Activated CD8-positive, alpha-beta memory T cell treated with anti-CD3 and anti-CD28 coated beads for 24 hours (primary cell): ENCODE data around the gene GRIK2.
"Not testable (repeated sequence)": the region's sequence is repeated elsewhere in the genome, so short reads cannot be mapped to it uniquely, and the experiment has no call there.

Experiments
- DNase-seq: peaks from one replicate; pipeline ENCODE4 v3.0.0-alpha.2; 2020

GRIK2 gene

DNA sequence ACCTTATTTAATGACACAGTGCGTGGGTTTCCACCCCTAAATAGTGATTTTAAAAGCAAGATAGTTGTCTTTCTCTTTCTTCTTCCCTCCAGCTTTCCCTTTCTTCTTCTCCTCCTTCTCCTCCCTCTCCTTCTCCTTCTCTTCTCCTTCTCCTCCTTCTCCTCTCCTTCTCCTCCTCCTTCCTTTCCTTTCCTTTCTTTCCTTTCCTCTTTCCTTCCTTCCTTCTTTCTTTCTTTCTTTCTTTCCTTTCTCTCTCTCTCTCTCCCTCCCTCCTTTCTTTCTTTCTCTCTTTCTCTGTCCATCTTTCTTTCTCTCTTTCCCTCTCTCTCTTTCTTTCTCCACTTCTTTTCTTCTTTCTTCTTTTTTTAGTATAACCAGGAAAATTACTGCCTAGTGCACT lies 670.6 kb downstream of the GRIK2 start:
- DNase-seq: no peak

DNA sequence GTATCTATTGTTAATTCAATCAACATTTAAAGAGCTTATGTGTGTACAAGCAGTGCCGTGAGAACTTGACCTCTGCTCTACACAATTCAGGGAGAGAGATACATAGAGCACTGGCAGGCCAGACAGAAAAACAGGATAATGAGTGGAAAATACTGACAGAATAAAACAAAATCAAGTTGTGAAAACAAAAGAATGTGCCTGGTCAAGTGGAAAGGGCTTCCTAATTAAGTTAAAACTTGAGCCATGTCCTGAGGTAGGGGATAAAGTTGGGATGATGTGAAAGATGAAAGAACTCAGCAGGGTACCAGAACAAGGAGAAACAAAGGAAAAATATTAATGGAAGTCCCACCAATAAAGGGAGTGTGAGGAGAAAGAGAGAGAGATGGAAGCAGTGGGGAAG lies 672.8 kb downstream of the GRIK2 start:
- DNase-seq: no peak

- DNase-seq: no peak
These were observed 674.9 kb downstream of the GRIK2 start for GRCh38 chr6:102068349-102068929.

GRCh38 chr6:102075539-102075938 lies 682.0 kb downstream of the GRIK2 start:
- no peak for DNase-seq

- DNase-seq: no peak
These were observed 691.7 kb downstream of the GRIK2 start for GRCh38 chr6:102085257-102085656.

GRCh38 chr6:102088160-102088559 lies 694.7 kb downstream of the GRIK2 start:
- DNase-seq: not testable (repeated sequence)

- no peak for DNase-seq
These were observed 720.9 kb downstream of the GRIK2 start for GRCh38 chr6:102114402-102114801.

GRCh38 chr6:102115911-102116310 lies 722.4 kb downstream of the GRIK2 start:
- DNase-seq: no peak

DNA sequence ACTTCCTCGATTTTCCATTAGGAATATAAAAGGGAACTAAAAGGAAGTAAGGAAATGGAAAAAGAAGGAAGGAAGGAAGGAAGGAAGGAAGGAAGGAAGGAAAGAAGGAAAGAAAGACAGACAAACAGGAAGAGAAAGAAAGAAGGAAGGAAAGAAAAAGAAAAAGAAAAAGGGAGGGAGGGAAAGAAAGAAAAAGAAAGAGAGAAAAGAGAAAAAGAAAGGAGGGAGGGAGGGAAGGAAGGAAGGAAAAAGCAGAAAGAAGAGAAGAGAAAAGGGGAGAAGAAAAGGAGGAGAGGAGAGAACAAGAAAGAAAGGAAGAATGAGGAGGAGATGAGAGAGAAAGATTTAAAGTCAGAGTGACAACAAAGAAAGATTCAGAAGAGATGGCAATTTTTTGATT lies 724.5 kb downstream of the GRIK2 start:
- DNase-seq: no peak
